Measurements from ENCODE around the gene WRNIP1. TPM values are rescaled to one million over a fixed set of nuclear protein-coding genes. Genes with fewer than 3 reads are reported as not detected.

WRNIP1 gene
- total RNA-seq, 1 donor from 2014 or later: 50.1 TPM

DNA sequence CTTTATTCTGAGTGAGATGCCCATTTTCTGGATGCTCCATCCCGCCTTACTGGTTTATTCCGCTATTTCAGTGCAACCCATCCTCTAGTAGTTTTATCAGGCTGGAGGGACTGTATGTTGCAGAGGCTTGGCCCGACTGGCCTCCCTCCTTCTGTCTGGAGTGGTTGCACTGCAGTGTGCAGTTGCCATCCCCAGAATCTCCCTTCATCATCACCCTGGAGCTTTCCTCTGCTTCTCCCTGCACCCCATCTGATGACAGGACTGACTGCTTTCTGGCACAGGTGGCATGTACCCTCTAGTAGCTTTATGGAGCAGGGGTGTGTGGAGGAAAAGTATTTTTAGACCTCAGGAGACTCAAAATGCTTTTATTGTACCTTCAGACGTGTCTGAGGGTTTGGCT, 21.1 kb downstream of the WRNIP1 start:
- TF ChIP-seq POLR2A (IDR thresholded peaks at IDR 0.05): no peak
- TF ChIP-seq, protein P1, sequence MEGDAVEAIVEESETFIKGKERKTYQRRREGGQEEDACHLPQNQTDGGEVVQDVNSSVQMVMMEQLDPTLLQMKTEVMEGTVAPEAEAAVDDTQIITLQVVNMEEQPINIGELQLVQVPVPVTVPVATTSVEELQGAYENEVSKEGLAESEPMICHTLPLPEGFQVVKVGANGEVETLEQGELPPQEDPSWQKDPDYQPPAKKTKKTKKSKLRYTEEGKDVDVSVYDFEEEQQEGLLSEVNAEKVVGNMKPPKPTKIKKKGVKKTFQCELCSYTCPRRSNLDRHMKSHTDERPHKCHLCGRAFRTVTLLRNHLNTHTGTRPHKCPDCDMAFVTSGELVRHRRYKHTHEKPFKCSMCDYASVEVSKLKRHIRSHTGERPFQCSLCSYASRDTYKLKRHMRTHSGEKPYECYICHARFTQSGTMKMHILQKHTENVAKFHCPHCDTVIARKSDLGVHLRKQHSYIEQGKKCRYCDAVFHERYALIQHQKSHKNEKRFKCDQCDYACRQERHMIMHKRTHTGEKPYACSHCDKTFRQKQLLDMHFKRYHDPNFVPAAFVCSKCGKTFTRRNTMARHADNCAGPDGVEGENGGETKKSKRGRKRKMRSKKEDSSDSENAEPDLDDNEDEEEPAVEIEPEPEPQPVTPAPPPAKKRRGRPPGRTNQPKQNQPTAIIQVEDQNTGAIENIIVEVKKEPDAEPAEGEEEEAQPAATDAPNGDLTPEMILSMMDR (IDR thresholded peaks at IDR 0.05): no peak
- H3K27ac ChIP-seq: no peak overlapping the region
- intact Hi-C loops (cut with DNase I): no loop called here
- H3K4me3 ChIP-seq: no peak overlapping the region
- H3K27me3 ChIP-seq: no peaks in the 10 kb centered on the region
- no peaks in the 10 kb centered on the region for H3K9me3 ChIP-seq
- peaks cover 0 to 18% of the 10 kb centered on the region in 2 donors for H3K36me3 ChIP-seq
- no peak for DNase-seq (ENCODE audit: extremely low spot score in 2 of 2)
- H3K4me1 ChIP-seq: peaks cover 9% of the 10 kb centered on the region

DNA sequence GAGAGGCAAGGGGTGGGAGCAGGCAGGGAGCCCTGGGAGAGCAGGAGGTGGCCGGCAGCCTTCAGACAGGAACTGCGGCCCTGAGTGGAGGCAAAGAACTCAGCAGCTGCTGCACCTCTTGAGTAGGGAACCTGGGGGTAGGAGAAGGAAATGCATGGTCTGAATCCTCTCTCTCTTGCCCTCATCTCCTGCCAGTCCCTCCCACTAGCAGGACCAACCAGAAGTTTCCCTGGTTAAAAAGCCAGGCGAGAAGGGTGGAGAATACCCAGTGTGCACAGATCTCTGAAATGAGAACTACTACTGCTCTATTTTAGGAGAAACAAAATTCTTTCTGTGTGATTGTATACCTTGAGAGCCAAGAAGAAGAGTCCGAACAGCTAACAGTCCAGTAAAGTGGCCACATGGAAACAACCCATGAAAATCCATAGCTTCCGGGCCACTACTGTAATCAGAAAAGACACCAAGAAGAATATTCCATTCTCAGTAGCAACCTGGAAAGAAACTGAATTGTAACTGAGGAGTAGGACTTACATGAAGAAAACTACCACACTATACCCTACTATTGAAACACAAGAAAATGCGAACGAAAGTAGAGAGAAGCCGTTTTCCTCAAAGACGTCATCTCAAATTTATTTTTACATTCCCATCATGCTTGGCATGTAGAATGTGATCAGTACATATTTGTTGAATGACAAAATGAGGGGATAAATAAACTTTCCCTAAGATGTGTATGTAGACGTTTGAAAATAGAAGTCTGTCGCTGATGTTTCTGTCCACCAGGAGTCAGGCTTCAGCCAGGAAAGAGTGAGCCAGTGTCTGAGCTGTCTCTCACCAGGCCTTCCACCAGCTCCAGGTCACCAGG, 25.6 kb downstream of the WRNIP1 start:
- H3K27me3 ChIP-seq: no peaks in the 10 kb centered on the region
- peaks cover 0 to 5% of the 10 kb centered on the region in 2 donors for H3K36me3 ChIP-seq
- H3K27ac ChIP-seq: peak overlapping the region; percentile 72
- intact Hi-C loops (cut with DNase I): loop anchor here (5.0 to 10.0 kb wide), 2 partner anchors 54 to 141 kb away; partner anchors contain the start of gene SERPINB1
- no peak overlapping the region for H3K4me3 ChIP-seq
- peak in 1 of 2 donors; percentile 72 for DNase-seq (ENCODE audit: extremely low spot score in 2 of 2)
- H3K4me1 ChIP-seq: peaks cover 40% of the 10 kb centered on the region
- TF ChIP-seq POLR2AphosphoS5 (IDR thresholded peaks at IDR 0.05; ENCODE audit: insufficient read depth in 1 of 2, low read depth in 1 of 2): no peak
- TF ChIP-seq, protein P1 (IDR thresholded peaks at IDR 0.05): peak; percentile 42 to 64 (median 55)
- H3K9me3 ChIP-seq: no peaks in the 10 kb centered on the region

DNA sequence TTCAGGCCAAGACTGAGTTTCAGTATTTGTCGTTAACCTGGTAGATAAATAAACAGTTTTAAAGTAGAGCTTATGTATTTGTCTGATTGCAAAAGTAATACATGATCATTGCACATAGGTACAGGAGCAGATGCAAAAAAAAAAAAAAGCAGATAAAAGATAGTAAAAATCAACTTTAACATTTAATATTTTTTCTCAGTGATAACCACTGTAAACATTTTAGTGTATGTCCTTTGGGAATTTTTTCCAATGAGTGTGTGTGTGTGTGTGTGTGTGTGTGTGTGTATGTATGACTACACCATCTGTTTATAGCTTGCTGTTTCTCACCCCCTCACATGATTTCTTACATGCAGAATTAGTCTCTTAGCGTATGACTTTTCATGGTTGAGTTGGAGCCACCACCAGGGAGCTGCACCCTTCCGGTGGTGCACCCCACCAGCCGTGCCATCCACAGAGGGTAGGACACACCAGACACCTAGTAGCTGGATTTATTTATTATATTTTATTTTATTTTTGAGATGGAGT, 26.3 kb downstream of the WRNIP1 start:
- no peaks in the 10 kb centered on the region for H3K27me3 ChIP-seq
- H3K36me3 ChIP-seq: no peaks in the 10 kb centered on the region
- intact Hi-C loops (cut with DNase I): loop anchor here (5.0 to 10.0 kb wide), 2 partner anchors 53 to 141 kb away; partner anchors contain the start of gene SERPINB1
- H3K9me3 ChIP-seq: no peaks in the 10 kb centered on the region
- H3K4me3 ChIP-seq: no peak overlapping the region
- TF ChIP-seq POLR2AphosphoS5 (IDR thresholded peaks at IDR 0.05; ENCODE audit: insufficient read depth in 1 of 2, low read depth in 1 of 2): no peak
- TF ChIP-seq POLR2A (IDR thresholded peaks at IDR 0.05): no peak
- TF ChIP-seq, protein P1 (IDR thresholded peaks at IDR 0.05): no peak
- peak in 1 of 2 donors; percentile 49 for DNase-seq (ENCODE audit: extremely low spot score in 2 of 2)
- peaks cover 40% of the 10 kb centered on the region for H3K4me1 ChIP-seq
- peak overlapping the region; percentile 72 for H3K27ac ChIP-seq

DNA sequence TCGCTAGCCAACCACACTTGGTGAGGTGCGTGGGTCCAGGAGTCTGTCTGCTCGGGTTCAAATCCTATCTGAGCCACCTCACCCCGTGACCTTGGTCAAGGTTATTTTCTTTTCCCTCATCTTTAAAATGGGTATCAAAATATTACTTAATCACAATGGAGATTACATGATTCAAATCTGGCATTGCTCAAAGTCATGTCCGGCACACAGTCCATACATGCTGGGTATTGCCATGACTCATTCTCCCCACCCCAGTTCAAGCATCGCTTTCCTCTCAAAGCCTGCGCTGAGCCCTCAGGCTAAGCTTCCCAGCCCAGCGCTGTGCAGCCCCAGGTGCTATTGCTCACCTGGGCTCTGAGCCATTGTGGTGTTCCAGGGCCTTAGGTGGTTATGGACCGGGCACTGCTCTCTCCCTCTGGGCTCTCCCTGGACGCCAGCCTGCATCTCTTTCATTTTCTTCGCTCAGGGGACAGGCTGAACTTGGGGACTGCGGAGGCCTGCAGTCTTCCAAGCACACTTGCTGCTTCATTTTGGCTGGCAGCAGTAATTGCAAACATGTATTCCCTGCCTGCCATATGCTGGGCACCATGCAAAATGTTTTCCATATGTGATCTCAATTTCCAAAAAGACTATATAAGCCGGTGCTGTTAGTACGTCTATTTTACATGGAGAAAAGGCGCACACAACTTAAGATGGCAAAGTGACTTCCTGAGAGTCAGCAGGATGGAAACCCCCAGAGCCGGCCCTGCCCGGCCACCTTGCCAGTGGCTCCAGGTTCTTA, 27.3 kb downstream of the WRNIP1 start:
- Histone ChIP-seq H3K4me1 (peaks cover 40% of the 10 kb centered on the region), H3K27ac (peak overlapping the region; percentile 39), H3K9me3 (no peaks in the 10 kb centered on the region), H3K4me3 (no peak overlapping the region), H3K36me3 (no peaks in the 10 kb centered on the region), H3K27me3 (no peaks in the 10 kb centered on the region)
- TF ChIP-seq, protein P1 (IDR thresholded peaks at IDR 0.05): no peak
- TF ChIP-seq POLR2A (IDR thresholded peaks at IDR 0.05) (no peak), POLR2AphosphoS5 (IDR thresholded peaks at IDR 0.05; ENCODE audit: insufficient read depth in 1 of 2, low read depth in 1 of 2) (no peak)
- DNase-seq (ENCODE audit: extremely low spot score in 2 of 2): peak in 1 of 2 donors; percentile 64
- intact Hi-C loops (cut with DNase I): loop anchor here (5.0 to 10.0 kb wide), 2 partner anchors 52 to 140 kb away; partner anchors contain the start of gene SERPINB1
